GM12892 (cell line): ENCODE measurements around the gene ANKRD17.

ENCODE experiments used
- POLR2A ChIP-seq: IDR thresholded peaks from 2 replicates; pipeline ENCODE4 v1.6.1; 2011; ENCODE audit warnings: low read depth, low read length, control low read depth
- POLR2AphosphoS5 ChIP-seq: IDR thresholded peaks from 2 replicates; pipeline ENCODE4 v1.6.1; 2011; ENCODE audit warnings: low read depth, low read length, control low read depth
- TAF1 ChIP-seq: IDR thresholded peaks from 2 replicates; pipeline ENCODE4 v1.6.1; 2011; ENCODE audit warnings: low read depth, mild to moderate bottlenecking, control low read depth, low read length, borderline replicate concordance

DNA sequence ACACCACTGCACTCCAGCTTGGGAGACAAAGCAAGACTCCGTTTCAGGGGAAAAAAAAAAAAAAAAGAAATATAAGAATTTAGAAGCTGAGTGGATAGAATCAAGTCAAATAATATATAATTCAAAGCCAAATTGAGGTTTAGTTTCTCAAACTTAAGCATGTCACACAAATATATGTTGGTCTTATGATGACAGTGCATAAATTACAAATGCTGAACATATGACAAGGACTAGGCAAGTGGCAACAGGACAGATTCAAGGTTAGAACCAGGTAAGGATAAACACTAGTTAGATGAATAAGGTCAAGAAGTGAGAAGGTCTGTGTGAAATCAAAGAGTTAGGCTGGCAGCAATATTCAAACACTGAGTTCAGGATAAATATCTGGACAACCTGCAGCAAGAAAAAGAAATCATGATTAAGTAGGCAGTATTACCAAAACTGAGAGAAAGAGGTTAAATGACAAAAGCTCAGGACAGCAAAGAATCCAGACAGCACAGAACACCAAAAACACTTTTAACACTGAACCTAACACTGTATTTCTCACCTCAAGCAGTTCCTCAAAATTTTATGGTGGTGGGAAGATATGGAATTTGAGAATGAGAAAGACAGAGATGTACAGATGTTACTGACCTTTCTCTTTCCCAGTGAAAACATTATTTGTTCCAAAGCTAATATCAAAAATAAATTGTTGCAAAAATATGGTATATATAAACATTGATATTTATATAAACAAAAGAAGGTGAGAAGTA, 45.4 kb downstream of the ANKRD17 start:
- TF ChIP-seq POLR2A (no peak), POLR2AphosphoS5 (no peak), TAF1 (no peak)
